Activated naive CD4-positive, alpha-beta T cell treated with anti-CD3 and anti-CD28 coated beads, Interleukin-2, amount 50 U/mL, for 24 hours (primary cell): ENCODE measurements around the gene RAB6B.

Experiments
- H3K27ac Mint-ChIP-seq: one replicate; pipeline ENCODE4 v1.8.0; 2021; ENCODE audit warnings: mild to moderate bottlenecking, mixed read lengths
- H3K27me3 Mint-ChIP-seq: one replicate; pipeline ENCODE4 v1.8.0; 2021; ENCODE audit warnings: mixed read lengths
- H3K36me3 Mint-ChIP-seq: one replicate; pipeline ENCODE4 v1.8.0; 2021; ENCODE audit warnings: mixed read lengths
- H3K4me1 Mint-ChIP-seq: one replicate; pipeline ENCODE4 v1.8.0; 2021; ENCODE audit warnings: mixed read lengths
- H3K4me3 Mint-ChIP-seq: one replicate; pipeline ENCODE4 v1.8.0; 2021; ENCODE audit warnings: mild to moderate bottlenecking, mixed read lengths
- H3K9me3 Mint-ChIP-seq: one replicate; pipeline ENCODE4 v1.8.0; 2021; ENCODE audit warnings: mixed read lengths

RAB6B gene

DNA sequence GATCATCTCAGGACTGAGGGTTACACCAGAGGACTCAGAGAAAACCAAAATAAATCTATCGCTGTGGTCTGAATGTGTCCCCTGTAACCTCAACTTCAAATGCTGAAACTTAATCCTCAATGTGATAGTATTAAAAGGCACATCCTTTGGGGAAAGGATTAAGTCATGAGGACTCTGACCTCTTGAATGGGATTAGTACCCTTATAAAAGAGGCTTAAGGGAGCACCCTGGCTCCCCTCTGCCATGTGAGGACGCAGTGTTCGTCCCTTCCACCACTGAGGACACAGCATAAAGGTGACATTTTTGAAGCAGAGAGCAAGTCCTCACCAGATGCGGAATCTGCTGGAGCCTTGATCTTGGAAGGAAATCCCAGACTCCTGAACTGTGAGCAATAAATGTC lies 50.6 kb downstream of the RAB6B start:
- Mint-ChIP-seq H3K4me3 (no peak overlapping the region), H3K9me3 (no peaks in the 10 kb centered on the region), H3K36me3 (no peaks in the 10 kb centered on the region), H3K27ac (no peak overlapping the region), H3K4me1 (no peaks in the 10 kb centered on the region), H3K27me3 (no peaks in the 10 kb centered on the region)

DNA sequence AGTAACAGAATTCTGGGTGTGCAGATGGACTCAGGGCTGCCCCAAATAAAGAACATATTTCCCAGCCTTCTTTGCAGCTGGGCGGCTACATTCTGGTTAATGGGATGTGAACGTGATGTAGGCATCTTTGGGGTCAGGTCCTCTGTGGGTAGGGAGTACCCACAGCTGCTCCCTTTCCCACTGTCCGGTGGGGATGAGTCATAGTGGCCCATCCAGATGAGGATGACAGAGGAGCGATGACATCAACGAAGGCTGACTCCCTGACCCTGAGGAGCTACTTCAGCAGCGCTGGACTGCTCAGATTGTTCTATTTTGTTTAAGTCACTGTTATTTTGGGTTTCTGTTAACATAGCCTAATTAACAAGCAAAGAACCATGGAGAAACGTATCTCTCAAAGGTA lies 52.0 kb downstream of the RAB6B start:
- peaks cover 3% of the 10 kb centered on the region for H3K27me3 Mint-ChIP-seq
- no peak overlapping the region for H3K27ac Mint-ChIP-seq
- no peaks in the 10 kb centered on the region for H3K36me3 Mint-ChIP-seq
- H3K9me3 Mint-ChIP-seq: no peaks in the 10 kb centered on the region
- H3K4me1 Mint-ChIP-seq: no peaks in the 10 kb centered on the region
- H3K4me3 Mint-ChIP-seq: no peak overlapping the region

DNA sequence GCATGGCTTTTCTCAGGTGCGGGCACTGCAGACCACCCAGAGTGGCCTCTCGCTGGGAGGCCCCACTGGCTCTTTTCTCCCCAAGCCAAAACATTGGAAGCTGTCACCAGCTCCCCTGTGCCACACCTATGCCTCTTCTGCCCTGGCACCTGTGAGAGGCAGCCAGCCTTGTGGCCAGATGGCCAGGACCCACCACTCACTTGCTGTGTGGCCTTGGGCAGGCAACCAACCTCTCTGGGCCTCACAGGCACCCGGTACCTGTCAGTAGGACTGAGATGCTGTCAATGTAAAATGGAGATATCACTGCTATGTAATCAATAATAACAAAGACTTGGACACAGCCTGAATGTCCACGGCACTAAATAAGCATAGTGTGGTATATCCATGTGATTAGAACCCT lies 53.5 kb downstream of the RAB6B start:
- Mint-ChIP-seq H3K27me3 (peaks cover 3% of the 10 kb centered on the region), H3K27ac (no peak overlapping the region), H3K36me3 (no peaks in the 10 kb centered on the region), H3K9me3 (no peaks in the 10 kb centered on the region), H3K4me3 (no peak overlapping the region), H3K4me1 (no peaks in the 10 kb centered on the region)

DNA sequence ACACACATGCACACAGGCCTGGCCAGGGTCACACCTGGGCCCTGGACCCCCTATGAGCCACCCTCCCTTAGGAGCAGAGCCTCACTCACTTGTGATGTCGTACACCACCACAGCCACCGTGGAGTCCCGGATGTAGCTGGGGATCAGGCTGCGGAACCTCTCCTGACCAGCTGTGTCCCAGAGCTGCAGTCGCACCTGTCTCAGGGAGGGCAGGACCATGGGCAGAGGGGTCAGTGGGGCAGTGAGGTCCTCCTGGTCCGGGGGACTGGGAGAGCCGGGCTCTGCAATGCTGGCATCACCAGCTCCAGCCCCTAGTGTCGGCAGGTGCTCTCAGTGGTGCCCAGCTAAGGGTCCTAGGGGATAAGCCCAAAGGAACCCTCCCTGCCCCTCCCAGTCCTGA lies 54.5 kb downstream of the RAB6B start:
- Mint-ChIP-seq H3K27ac (no peak overlapping the region), H3K4me1 (no peaks in the 10 kb centered on the region), H3K9me3 (no peaks in the 10 kb centered on the region), H3K36me3 (no peaks in the 10 kb centered on the region), H3K27me3 (peaks cover 3% of the 10 kb centered on the region), H3K4me3 (no peak overlapping the region)

DNA sequence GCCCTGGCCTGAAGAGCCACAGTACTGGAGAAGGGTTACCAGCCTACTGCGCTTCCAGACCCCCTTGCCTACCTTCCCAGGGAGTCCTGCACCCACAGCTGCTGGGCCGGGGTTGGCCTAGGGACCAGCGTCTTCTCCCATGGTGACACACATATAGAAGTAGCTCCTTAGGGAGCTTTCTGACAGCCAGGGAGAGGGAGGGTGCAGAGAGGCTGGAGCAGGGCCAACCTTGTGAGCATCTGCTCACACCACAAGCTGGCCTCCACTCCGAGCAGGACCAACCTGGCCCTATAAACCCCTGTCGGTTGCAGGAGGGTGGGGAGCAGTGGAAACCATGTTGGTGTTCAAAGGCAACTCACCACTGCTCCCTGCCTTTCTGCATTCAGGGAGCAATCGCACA lies 54.9 kb downstream of the RAB6B start:
- Mint-ChIP-seq H3K9me3 (no peaks in the 10 kb centered on the region), H3K4me3 (no peak overlapping the region), H3K36me3 (no peaks in the 10 kb centered on the region), H3K27ac (no peak overlapping the region), H3K4me1 (no peaks in the 10 kb centered on the region), H3K27me3 (peaks cover 3% of the 10 kb centered on the region)

DNA sequence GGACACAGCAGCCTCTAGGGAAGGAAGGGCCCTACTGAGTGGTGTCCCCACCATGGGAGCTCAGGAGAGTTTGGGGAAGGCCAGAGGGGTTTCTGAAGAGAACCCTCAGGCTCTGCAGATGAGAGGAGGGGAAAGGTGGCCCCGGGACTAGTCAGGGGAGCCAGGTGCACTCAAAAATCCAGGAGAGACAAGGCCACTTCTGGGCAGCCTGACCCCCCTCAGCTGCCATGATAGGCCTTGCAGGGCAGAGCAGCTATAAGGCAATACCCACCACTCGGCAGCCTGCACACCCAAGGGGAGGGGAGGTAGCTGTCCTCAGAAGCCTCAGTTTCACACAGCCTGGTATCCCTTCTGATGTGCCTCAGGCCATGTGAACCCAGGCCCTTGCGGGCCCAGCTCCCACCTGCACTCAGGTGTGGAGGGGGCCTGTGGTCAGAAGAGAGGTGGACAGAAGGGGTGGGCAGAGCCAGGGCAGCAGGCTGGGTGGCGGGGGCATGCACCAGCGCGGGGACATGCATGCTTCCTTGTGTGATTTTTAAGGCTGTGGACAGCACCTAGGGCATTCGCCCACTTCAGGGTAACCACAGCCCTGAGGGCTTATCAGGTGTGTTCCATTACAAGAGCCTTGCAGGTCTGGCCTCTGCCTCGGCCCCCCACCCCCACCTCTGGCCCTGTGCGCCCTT lies 55.5 kb downstream of the RAB6B start:
- Mint-ChIP-seq H3K4me3 (no peak overlapping the region), H3K36me3 (no peaks in the 10 kb centered on the region), H3K27ac (no peak overlapping the region), H3K4me1 (no peaks in the 10 kb centered on the region), H3K9me3 (no peaks in the 10 kb centered on the region), H3K27me3 (peaks cover 3% of the 10 kb centered on the region)

DNA sequence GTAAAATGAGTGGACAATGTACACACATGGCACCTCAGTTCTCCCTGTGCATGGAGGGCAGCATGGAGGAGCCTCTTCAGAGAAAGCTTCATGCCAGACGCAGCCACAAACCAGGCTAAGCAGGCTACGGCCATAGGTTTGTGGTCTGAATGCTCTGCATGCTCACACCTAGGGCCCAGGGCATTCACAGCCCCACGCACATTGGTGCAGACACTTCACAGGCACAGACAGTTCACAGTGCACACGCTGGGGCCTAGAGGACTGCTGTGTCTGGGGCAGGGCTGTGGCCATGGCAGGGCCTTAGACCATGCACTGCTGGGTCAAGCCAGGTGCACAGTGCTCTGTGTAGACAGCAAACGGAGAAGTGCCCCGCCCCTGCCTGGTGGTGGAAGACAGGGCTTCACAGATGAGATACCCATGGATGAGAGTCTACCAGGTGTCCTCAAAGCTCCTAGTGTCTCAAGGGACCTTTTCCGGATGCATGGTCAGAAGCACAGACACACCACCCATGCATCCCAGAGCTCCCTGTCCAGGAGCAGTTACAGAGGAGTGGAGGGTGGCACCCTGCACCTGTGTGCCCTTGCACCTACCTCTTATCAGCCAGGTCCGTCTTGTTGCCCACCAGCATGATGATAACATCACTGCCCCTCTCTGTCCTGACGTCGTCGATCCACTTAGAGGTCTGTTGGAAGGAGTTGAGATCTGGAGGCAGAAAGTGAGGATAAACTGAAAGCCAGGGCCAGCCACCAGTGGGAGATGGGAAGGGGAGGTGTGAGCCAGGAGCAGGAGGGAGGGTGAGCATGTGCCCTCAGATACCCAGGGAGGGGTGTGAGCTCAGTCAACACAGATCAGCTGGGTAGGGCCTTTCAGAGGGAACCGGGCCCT lies 56.5 kb downstream of the RAB6B start:
- Mint-ChIP-seq H3K4me1 (no peaks in the 10 kb centered on the region), H3K27ac (no peak overlapping the region), H3K9me3 (no peaks in the 10 kb centered on the region)

DNA sequence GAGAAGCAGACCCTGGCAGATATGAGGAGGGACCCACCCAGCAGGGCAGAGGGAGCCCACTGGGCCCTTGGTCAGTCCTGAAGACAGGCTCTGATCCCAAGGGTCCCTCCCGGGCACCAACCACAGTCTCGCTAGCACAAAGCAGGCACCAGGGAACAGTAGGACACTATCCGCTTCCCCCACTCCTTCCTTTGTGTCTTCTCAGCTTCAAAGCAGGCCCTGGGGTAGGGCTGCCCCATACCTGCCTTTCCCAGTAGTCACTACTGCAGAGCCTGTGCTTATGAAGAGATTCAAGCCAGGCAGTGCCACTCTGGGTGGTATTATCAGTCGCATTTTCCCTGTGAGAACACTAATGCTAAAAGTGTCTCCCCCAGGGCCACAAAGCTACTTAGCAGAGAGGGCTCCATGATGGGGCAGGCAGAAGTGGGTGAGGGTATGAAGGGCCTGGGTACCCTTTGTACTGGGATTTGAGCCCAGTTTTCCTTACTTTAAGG lies 57.3 kb downstream of the RAB6B start:
- no peaks in the 10 kb centered on the region for H3K9me3 Mint-ChIP-seq
- H3K36me3 Mint-ChIP-seq: no peaks in the 10 kb centered on the region
- H3K4me3 Mint-ChIP-seq: no peak overlapping the region
- H3K27me3 Mint-ChIP-seq: peaks cover 3% of the 10 kb centered on the region
- H3K27ac Mint-ChIP-seq: no peak overlapping the region
- no peaks in the 10 kb centered on the region for H3K4me1 Mint-ChIP-seq

More for the DNA sequence above, 56.5 kb downstream of the RAB6B start:
- Mint-ChIP-seq H3K36me3 (no peaks in the 10 kb centered on the region), H3K27me3 (peaks cover 3% of the 10 kb centered on the region), H3K4me3 (no peak overlapping the region)

DNA sequence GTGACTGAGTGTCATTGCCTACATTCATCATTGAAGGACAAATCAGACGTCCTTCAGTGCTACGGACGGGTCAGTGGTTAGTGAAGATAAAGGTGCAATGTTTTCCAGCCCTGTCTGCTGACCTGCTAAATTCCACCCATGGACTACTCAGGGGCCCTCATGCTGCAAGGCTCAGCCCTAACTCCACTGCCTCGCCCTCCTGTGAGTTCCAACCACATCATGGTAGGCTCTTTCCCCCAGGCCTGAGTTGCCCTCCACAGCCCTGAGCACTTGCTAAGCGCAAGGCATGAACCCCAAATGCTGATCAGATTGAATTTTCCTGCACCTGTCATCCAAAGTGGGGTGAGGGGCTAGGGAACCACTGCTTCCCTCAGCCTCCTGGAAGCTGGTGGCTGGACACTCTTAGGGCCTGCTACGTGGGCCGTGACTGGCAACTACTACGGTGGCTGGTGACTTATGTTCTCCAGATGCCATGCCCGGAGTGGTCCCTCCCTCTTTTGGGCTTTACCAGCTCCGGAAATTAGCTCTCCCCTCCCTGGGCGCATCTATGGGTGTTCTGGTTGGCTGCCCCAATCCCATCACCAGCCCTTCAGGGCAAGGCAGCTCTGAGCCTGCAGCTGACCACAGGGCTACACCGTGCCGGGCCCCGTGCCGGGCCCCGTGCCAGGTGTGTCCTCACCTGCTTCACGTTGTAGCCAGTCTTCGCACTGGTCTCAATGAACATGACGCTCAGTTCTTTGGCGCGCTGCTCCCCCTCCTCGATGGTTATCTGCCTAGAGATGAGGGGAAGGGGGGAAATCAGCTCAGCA lies 58.0 kb downstream of the RAB6B start:
- Mint-ChIP-seq H3K9me3 (no peaks in the 10 kb centered on the region), H3K27me3 (peaks cover 3% of the 10 kb centered on the region), H3K4me3 (no peak overlapping the region), H3K36me3 (no peaks in the 10 kb centered on the region), H3K27ac (no peak overlapping the region), H3K4me1 (no peaks in the 10 kb centered on the region)

DNA sequence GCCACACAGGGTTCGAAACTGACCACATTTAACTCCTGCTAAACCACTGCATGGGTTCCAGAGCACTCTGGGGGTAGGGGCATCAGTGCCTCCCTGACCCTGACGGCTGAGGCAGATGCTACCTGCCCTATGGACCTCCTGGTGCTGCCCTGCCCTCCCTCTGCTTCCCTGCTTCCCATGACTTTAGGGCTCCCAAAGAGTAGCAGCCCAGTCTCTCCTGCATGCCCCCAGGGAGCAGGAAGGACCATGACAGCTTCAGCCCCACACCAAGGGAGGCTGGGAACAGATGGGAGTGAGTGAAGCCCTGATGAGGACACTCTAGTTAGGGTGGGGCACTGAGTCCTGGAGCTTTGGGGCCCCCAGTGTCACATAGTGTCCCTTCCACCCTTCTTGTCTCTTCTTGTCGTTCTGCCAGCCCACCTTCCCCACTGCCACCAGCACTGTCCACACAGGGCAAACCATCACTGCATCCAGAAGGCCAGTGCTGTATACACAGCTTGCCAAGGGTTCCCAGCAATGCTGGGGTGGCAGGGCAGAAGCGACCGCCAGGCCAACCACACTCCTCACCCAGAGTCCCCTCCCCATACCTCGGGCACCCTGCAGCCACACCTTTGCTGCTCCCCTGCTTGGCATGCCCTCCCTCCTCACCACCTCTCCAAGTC lies 59.1 kb downstream of the RAB6B start:
- Mint-ChIP-seq H3K27me3 (peaks cover 3% of the 10 kb centered on the region), H3K9me3 (no peaks in the 10 kb centered on the region), H3K27ac (no peak overlapping the region), H3K4me3 (no peak overlapping the region), H3K4me1 (no peaks in the 10 kb centered on the region), H3K36me3 (no peaks in the 10 kb centered on the region)

DNA sequence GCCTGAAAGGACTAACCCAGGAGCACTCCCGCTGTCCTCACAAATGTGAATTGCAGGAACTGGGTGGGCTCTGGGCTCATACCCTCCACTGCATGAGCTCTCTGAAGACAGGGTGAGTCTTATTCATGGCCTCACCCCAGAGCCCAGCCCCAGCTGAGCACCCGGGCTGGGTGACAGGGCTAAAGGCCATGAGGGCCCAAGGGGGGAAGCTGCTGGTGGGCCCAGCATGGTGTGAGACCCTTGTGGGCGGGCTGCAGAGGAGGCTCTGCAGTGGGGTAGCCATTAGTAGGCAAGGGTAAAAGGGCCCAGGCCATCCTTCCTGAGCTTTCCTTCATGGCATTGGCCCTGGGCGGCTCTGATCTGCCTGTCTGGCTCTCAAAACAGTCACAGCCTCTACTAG lies 59.7 kb downstream of the RAB6B start:
- Mint-ChIP-seq H3K4me1 (no peaks in the 10 kb centered on the region), H3K4me3 (no peak overlapping the region), H3K9me3 (no peaks in the 10 kb centered on the region), H3K27me3 (peaks cover 3% of the 10 kb centered on the region), H3K36me3 (no peaks in the 10 kb centered on the region), H3K27ac (no peak overlapping the region)

DNA sequence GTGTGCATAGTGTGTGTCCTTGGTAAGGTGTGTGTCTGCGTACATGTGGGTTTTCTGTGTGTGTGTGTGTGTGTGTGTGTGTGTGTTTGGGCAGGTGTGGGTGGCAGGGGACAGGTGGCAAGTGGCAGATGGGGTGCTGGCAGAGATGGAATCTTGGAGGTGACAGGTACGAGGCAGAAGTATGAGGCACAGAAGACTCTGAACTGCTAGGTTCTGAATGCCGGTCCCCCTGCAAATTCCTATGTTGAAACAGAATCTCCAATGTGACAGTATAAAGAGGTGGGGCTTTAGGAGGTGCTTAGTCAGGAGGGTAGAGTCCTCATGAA lies 60.3 kb downstream of the RAB6B start:
- H3K36me3 Mint-ChIP-seq: no peaks in the 10 kb centered on the region
- H3K4me3 Mint-ChIP-seq: no peak overlapping the region
- H3K27ac Mint-ChIP-seq: no peak overlapping the region
- H3K4me1 Mint-ChIP-seq: no peaks in the 10 kb centered on the region
- H3K9me3 Mint-ChIP-seq: no peaks in the 10 kb centered on the region
- H3K27me3 Mint-ChIP-seq: peaks cover 3% of the 10 kb centered on the region

DNA sequence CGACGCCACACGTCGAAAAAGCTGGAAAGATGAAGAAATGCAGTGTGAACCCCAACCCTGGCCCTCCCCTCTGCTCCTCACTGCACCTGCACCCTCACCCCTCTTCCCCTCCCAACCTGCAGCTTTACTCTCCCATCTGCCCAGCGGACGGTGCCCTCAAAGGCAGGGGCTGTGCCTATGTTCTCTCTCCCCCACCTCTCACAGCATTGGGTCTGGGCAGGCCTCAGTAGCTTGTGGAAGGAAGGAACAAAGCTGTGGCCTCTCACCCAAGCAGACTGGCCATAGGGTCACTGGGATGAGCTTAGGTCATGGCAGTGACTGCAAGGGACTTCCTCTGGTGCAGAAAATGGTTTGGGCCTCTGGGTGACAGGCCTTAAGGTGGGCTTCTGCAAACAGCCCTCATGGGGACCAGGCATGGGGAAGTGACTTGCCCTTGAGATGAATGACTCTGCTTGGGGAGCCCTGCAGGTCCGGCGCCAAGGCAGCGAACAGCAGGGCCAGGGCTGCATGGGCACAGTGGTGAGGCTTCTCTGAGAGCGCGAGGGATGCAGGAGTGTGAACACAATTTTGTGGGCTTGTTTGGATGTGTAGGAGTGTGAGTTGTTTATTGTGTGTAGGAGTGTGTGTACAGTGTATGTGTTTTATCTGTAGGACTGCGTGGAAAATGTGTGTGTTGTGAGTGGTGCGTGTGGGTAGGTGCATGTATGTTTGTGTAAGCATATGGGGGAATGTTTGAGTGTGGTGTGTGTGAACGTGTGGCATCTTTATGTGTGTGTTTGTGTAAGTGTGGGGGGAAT lies 60.9 kb downstream of the RAB6B start:
- no peaks in the 10 kb centered on the region for H3K4me1 Mint-ChIP-seq
- H3K27ac Mint-ChIP-seq: no peak overlapping the region
- H3K36me3 Mint-ChIP-seq: no peaks in the 10 kb centered on the region
- no peak overlapping the region for H3K4me3 Mint-ChIP-seq
- H3K9me3 Mint-ChIP-seq: no peaks in the 10 kb centered on the region
- H3K27me3 Mint-ChIP-seq: peaks cover under 1% of the 10 kb centered on the region

DNA sequence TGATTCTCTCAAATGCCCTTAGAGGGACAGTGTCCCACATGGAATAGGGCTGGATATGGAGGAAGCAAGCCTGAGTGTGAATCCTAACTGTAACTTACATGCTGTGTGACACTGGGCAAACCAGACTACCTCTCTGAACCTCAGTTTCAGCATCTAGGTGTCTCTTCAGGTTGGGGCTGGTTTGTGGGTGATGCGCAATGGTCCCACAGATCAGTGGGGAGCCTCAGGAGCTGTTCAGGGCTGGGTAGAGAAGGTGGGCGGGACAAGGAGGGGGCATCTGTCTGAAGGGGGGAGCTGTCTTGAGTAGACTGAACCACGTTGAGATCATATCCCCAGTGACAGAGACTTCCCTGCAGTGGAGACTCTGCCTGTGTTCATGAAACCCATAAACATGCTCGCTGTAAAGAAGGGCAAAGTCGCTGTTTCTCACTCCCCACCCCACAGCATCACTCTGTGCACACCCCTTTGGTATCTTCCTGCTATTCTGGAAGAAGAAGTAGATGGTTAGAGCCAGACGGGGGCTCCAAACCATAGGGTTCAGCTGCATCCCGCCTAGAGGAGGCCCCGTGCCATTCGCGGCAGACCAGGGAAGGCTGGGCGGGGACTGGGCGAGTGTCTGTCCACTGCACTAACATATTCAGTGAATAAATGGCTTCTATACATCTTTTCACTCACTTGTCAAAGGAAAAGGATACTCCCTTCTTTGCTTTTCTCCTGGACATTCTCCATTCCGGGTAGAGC lies 61.6 kb downstream of the RAB6B start:
- no peaks in the 10 kb centered on the region for H3K27me3 Mint-ChIP-seq
- H3K9me3 Mint-ChIP-seq: no peaks in the 10 kb centered on the region
- H3K4me3 Mint-ChIP-seq: no peak overlapping the region
- H3K36me3 Mint-ChIP-seq: no peaks in the 10 kb centered on the region
- no peak overlapping the region for H3K27ac Mint-ChIP-seq
- H3K4me1 Mint-ChIP-seq: no peaks in the 10 kb centered on the region
